Psoas muscle (tissue), 8 donors: ENCODE data around the gene PGP. TPM values are rescaled to one million over a fixed set of nuclear protein-coding genes. Genes with fewer than 3 reads are reported as not detected.
"Not testable (repeated sequence)": the region's sequence is repeated elsewhere in the genome, so short reads cannot be mapped to it uniquely, and the experiment has no call there.

Experiments
- ATAC-seq, 4 donors: fragments of 200-7000 bp; cut with Tn5 transposase; one replicate each; pipeline ENCODE4 v1.9.1; 2020; ENCODE audit warnings: moderate library complexity in 3 of 4, mild to moderate bottlenecking in 2 of 4
- DNase-seq, 2 donors: peaks; one replicate each; pipeline ENCODE4 v3.0.0-alpha.2; 2020
- H3K27ac ChIP-seq: fragments of 200-600 bp; one replicate; pipeline ENCODE4 v1.8.0; 2022
- H3K27me3 ChIP-seq, 3 donors: fragments of 200-600 bp in 1 of 3; one replicate each; pipeline versions ENCODE4 v1.6.1 to v1.8.0; 2013 to 2022; ENCODE audit warnings: low read length in 2 of 3, mild to moderate bottlenecking in 2 of 3, moderate library complexity in 1 of 3; ENCODE audit not compliant: insufficient read depth in 3 of 3
- H3K36me3 ChIP-seq, 2 donors: fragments of 200-600 bp in 1 of 2; one replicate each; pipeline versions ENCODE4 v1.6.1 to v1.8.0; 2013 to 2022; ENCODE audit warnings: low read depth in 1 of 2, mild to moderate bottlenecking in 1 of 2, moderate library complexity in 1 of 2; ENCODE audit not compliant: insufficient read depth in 1 of 2
- H3K4me1 ChIP-seq: fragments of 200-600 bp; one replicate; pipeline ENCODE4 v1.8.0; 2022
- H3K4me3 ChIP-seq: fragments of 200-600 bp; one replicate; pipeline ENCODE4 v1.8.0; 2022; ENCODE audit warnings: mild to moderate bottlenecking
- H3K9me3 ChIP-seq: fragments of 200-600 bp; one replicate; pipeline ENCODE4 v1.8.0; 2022
- WGBS, 3 donors: extraction: QIAGEN DNeasy Blood & Tissue Kit; methylation state at CpG; one replicate each; pipeline versions ENCODE4 v1.1.6 to v1.1.7; 2013; 5-methylcytosine and 5-hydroxymethylcytosine counted together
- intact Hi-C, 2 donors: fragments of 100-400 bp; cut with DNase I; formaldehyde crosslinking; loops; one replicate each; pipeline versions ENCODE4 v1.11.0 to v1.14.2; 2022
- polyA plus RNA-seq, 3 donors: library from polyadenylated mRNA; stranded (reverse); fragments of 200-250 nt; gene quantifications; one replicate each; pipeline ENCODE4 v1.2.3, GENCODE V29; 2013
- total RNA-seq, 4 donors: library from RNA; stranded (reverse); fragmentation: NEBNext Ultra II Directional in 2 of 4; extraction: Animal tissue kit (Norgen Biotek cat#: 25700) in 2 of 4; gene quantifications; one replicate each; pipeline versions ENCODE4 v1.2.1 to v1.2.4, GENCODE V29; 2021 to 2023
- TF ChIP-seq, protein P1 (sequence below): fragments of 200-600 bp; IDR thresholded peaks from one replicate; pipeline ENCODE4 v1.8.0; 2022; ENCODE audit warnings: antibody characterized with exemption
- donor health status: healthy with polysubstance abuse.
- donor health status: DM: no; HTN: no; CAD: no; lungs with moderate emphysema.
- donor health status: Bipolar disorder and iron deficiency.
- donor health status: healthy.
- donor health status: DM: yes; HTN: yes; CAD: no.
- donor health status: DM: no; HTN: no; CAD: no.
- donor health status: DM: no; HTN: no; CAD: no.
- donor health status: DM: yes; HTN: yes; CAD: no.

Gene PGP
- total and polyA plus RNA-seq, 7 donors: 20.9 to 35.9 (median 27.4) TPM

DNA sequence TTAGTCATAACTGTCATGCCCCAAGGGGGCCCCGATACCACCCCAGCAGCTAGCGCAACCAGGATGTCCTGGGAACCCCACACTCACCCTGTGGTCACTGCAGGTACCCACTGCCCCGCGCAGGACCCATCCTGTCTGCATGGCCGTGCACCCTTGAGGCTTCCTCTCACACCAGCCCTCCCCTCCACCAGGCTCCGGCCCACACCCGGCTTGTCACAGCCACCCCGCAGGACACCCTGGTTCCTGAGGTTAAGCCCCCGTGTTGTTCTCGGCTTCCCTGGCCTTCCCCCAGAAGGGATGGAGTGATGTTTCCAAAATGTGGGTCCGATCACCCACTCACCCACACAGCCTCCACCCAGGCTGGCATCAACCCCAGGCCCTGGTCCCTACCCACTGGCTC is 29.1 kb upstream of the PGP start:
- WGBS, 3 donors: 92 to 95% (median 93%) methylated on average over 11 of the region's 11 CpGs
- no peak overlapping the region for H3K27ac ChIP-seq
- no peak for DNase-seq
- intact Hi-C loops: no loop called here
- no peak for ATAC-seq
- no peaks in the 10 kb centered on the region for H3K27me3 ChIP-seq
- no peaks in the 10 kb centered on the region for H3K9me3 ChIP-seq
- H3K4me1 ChIP-seq: no peaks in the 10 kb centered on the region
- H3K36me3 ChIP-seq: peaks cover 15 to 83% of the 10 kb centered on the region in 2 donors
- no peak overlapping the region for H3K4me3 ChIP-seq
- TF ChIP-seq, protein P1, sequence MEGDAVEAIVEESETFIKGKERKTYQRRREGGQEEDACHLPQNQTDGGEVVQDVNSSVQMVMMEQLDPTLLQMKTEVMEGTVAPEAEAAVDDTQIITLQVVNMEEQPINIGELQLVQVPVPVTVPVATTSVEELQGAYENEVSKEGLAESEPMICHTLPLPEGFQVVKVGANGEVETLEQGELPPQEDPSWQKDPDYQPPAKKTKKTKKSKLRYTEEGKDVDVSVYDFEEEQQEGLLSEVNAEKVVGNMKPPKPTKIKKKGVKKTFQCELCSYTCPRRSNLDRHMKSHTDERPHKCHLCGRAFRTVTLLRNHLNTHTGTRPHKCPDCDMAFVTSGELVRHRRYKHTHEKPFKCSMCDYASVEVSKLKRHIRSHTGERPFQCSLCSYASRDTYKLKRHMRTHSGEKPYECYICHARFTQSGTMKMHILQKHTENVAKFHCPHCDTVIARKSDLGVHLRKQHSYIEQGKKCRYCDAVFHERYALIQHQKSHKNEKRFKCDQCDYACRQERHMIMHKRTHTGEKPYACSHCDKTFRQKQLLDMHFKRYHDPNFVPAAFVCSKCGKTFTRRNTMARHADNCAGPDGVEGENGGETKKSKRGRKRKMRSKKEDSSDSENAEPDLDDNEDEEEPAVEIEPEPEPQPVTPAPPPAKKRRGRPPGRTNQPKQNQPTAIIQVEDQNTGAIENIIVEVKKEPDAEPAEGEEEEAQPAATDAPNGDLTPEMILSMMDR: no peak

DNA sequence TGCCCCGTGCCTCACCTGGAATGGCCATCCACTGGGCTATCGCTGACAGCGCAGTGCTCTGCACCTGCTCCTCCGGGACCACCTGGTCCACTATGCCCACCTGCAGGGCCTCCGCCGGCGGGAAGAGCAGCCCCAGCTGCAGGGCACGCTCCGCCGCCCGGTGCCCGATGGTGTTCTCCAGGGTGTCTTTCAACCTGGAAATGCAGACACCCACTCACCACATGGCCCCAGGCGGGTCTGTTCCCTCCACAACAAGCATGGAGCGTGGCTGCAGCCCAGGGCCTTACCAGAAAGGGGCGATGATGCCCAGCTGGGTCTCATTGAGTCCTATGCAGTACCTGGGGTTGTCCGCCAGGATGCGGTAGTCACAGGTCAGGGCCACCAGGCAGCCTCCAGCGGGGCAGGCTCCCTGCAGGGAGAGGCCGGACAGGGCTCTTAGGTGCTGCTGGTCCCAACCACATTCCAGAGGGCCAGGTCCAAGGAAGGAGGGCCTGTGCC is 28.4 kb upstream of the PGP start:
- intact Hi-C loops: no loop called here
- Histone ChIP-seq H3K4me1 (no peaks in the 10 kb centered on the region), H3K27ac (no peak overlapping the region), H3K27me3 (no peaks in the 10 kb centered on the region), H3K36me3 (peaks cover 15 to 77% of the 10 kb centered on the region in 2 donors), H3K4me3 (no peak overlapping the region), H3K9me3 (no peaks in the 10 kb centered on the region)
- TF ChIP-seq, protein P1: no peak
- ATAC-seq: no peak
- 94 to 99% (median 96%) methylated on average over 19 of the region's 19 CpGs for WGBS, 3 donors
- no peak for DNase-seq

DNA sequence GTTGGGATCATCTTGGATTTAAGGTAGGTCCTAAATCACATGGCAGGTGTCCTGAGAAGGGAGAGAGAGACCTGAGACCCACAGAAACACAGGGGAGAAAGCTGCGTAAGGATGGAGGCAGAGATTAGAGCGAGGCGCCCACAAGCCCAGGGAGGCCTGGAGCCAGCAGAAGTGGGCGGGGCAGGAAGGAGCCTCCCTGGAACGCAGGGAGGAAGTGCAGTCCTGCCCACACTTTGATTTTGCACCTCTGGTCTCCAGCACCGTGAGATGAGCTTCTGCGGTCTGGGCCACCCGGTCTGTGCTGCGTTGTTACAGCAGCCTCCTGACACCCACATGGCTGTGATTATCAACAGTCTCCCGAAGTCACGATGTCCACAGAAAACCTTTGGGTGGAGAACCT is 28.0 kb upstream of the PGP start:
- Histone ChIP-seq H3K4me1 (no peaks in the 10 kb centered on the region), H3K4me3 (no peak overlapping the region), H3K9me3 (no peaks in the 10 kb centered on the region), H3K27me3 (no peaks in the 10 kb centered on the region), H3K27ac (no peak overlapping the region), H3K36me3 (peaks cover 15 to 77% of the 10 kb centered on the region in 2 donors)
- intact Hi-C loops: no loop called here
- 76 to 93% (median 77%) methylated on average over 10 to 11 of the region's 11 CpGs for WGBS, 3 donors
- TF ChIP-seq, protein P1: no peak
- no peak for ATAC-seq
- DNase-seq: peak in 1 of 2 donors; percentile 46

DNA sequence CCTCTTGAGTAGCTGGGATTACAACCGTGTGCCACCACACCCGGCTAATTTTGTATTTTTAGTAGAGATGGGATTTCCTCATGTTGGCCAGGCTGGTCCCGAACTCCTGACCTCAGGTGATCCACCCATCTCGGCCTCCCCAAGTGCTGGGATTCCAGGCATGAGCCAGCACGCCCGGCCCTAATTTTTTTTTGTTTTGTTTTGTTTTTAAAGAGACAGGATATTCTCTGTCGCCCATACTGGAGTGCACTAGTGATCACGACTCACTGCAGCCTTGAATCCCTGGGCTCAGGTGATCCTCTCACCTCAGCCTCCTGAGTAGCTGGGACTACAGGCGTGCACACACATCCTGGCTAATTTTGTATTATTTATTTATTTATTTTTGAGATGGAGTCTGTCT is 25.7 kb upstream of the PGP start:
- 51 to 67% (median 61%) methylated on average over 9 of the region's 9 CpGs for WGBS, 3 donors
- intact Hi-C loops: not testable (repeated sequence)
- H3K36me3 ChIP-seq: peaks cover 9 to 66% of the 10 kb centered on the region in 2 donors

DNA sequence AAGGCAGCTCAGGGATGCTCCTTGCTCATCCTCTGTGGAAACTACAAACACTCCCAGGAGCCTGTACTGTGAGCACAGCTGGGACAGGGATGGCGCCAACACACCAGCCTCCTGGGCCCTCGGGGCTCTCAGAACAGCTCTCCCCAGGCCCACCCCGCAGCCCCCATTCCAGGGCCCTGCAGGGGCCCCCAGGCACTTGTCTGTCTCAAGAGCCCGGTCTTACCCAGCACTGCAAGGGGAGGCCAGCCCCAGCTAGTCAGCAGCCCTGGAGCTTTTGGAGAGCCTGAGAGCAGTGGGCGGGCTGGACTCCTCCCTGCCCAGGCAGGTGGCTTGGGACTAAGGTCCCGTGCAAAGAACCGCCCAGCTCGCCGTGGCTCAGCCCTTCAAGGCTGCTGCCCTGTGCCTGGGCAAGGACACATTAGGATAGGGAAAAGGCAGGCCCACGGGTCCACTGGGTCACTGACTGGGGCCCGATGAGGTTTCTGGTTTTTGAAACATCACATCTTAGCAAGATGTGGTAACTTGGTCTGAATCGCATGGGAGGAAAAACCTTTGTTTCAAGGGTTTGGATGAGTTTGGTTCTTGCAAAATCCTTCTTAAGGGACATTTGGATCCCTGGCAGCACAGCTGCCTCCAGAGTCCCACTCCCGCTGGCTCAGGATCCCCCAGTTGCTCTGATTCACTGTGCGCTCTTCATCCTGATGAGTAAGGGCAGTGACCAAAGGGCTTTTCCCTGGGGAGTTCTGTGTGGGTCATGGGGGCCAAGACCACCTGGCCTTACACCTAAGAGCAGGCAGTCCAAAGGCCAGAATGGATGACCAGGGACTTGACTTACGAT is 24.4 kb upstream of the PGP start:
- intact Hi-C loops: no loop called here
- TF ChIP-seq, protein P1: no peak
- Histone ChIP-seq H3K36me3 (peaks cover 9 to 66% of the 10 kb centered on the region in 2 donors), H3K27ac (no peak overlapping the region), H3K27me3 (peaks cover 0 to 13% (median 4%) of the 10 kb centered on the region in 3 donors), H3K9me3 (no peaks in the 10 kb centered on the region), H3K4me1 (peaks cover 9% of the 10 kb centered on the region), H3K4me3 (no peak overlapping the region)
- 59 to 79% (median 64%) methylated on average over 15 of the region's 15 CpGs for WGBS, 3 donors
- ATAC-seq (peak in 3 of 4 donors; percentile 3 to 25 (median 18)), DNase-seq (no peak)

More for the DNA sequence above, 25.7 kb upstream of the PGP start:
- H3K4me1 ChIP-seq, H3K27ac ChIP-seq, ATAC-seq, H3K9me3 ChIP-seq, DNase-seq, H3K4me3 ChIP-seq: not testable (repeated sequence)
- peaks cover 0 to 10% (median 4%) of the 10 kb centered on the region in 3 donors for H3K27me3 ChIP-seq
